HG02763 (cell line): Measurements from ENCODE around the gene MRPL23.

Experiments used
- ATAC-seq: cut with Tn5 transposase; IDR thresholded peaks from one replicate; pipeline ENCODE4 v1.9.1; 2021; ENCODE audit warnings: mild to moderate bottlenecking, moderate library complexity; ENCODE audit not compliant: unreplicated experiment

Gene MRPL23

DNA sequence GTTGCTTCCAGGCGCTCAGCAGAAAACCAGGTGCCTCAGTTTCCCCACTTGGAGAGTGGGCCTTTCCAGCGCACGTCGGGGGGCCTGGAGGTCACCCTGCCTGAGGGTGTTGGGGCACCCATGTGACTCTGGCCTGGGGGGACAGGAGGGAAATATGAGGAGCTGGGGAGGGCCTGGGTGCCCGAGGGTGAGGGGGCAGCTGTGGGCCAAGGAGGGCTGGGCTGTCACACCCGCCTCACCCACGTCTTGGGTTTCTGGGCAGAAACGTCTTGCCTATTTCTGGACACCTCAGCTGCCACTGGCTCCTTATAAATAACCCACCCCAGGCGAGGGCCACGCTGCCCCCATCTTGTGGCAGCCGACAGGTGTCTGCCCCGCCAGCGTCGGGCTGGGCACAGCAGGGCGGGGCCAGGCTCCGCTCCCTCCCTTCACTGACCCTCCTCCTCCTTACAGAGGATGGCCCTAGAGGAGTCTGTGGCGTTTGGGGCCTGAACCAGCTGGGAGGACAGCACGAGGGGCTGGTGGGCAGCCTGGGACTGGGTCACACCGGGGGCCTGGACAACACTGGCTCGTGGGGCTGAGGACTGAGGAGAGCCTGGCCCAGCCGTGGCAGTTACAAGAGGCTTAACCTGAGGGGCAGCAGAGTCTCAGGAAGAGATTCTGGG is 26.1 kb upstream of the MRPL23 start:
- ATAC-seq, result no peak

DNA sequence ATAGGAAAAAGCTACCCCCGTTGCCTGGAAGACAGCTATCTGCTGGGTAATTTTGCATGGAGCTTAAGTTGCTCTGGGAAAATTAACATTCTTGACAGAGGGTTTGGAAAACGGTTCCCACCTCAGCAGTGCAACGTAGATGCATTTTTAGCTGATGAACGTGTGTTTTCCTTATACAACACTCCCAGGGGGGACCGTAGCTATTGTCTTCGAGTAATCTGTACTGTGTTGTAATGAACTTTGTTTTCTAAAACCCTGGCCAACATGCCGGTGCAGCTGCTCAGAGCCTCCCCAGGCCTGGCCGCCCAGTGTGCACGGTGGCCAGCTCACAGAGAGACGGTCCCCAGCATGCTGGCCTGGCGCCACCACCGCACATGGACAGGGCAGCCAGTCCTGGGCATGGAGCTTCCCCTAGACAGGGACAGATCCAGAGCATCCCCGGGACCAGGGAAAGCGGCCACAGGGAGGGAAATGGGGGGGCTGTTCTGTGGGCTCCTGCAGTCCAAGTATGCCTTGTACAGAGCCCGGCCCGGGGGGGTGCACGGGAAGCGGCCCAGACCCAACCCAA is 25.5 kb upstream of the MRPL23 start:
- ATAC-seq, result no peak

- no peak for ATAC-seq
Observed at GRCh38 chr11:1922481-1923081, 24.6 kb upstream of the MRPL23 start.

DNA sequence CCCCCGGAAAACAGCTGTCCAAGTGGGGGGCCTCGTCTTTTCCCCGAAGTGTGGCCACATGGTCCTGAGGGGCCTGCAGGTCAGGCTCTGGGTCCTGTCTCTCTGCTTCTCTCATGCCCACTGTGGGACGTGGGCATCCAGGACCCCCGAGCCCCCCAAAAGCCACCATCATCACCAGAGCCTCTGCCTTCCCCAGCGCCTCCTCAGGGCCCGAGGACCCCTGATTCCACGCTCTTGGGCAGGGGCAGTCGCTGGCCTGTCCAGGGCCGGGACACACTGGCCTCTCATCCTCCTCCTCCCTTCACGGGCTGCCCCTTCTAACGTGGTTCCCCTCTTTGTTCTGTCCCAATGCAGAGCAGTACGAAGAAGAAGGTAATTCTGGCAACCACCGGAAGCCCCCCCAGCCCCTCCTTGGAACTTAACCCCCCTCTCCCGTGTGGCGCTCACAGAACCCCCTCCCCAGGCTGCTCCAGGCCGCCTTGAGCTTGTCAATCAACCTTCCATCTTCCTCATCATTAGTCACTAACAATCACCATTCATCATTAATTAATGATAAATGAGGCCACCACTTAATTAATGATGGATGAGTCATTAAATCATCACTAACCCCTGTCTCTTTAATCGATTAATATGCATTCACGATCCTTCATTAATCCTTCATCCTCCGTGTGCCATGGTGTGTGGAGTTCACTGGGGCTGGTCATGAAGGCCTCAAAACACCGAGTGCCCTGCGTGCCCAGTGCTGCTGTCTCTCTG is 23.8 kb upstream of the MRPL23 start:
- no peak for ATAC-seq

- ATAC-seq, result no peak
Observed at GRCh38 chr11:1924181-1924580, 23.0 kb upstream of the MRPL23 start.

DNA sequence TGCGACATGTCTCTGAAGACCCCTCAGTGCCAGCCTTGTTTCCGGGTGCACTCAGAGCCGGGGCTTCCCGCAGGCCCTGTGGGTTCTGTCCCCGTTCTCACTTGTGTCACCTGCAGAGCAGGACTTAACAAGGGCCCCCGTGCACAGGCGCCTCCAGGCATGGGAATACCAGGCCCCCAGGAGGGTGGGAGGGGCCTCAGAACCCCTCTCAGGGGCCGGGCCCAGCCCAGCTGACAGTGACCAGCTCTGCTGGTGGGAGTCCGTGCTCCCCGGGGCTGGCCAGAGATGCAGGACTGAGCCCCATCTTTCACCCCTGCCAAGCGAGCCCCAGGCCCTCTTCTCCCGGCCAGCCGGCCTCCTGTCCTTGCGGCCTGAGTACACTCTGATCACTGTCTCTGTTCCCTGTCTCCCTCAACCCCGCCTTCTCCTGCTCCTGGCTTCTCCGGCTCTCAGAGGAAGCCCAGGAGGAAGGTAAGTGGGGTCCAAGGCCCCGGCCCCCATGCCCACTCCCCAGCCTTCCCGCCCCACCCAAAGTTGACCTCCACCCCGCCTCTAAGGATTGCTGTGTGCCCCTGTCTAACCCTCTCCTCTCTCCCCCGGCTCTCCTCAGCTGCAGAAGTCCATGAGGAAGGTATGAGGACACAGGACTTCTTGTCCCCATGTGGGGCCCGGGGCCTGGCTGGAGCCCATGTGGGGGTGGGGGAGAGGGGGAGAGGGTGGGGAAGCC is 22.3 kb upstream of the MRPL23 start:
- ATAC-seq, result no peak

DNA sequence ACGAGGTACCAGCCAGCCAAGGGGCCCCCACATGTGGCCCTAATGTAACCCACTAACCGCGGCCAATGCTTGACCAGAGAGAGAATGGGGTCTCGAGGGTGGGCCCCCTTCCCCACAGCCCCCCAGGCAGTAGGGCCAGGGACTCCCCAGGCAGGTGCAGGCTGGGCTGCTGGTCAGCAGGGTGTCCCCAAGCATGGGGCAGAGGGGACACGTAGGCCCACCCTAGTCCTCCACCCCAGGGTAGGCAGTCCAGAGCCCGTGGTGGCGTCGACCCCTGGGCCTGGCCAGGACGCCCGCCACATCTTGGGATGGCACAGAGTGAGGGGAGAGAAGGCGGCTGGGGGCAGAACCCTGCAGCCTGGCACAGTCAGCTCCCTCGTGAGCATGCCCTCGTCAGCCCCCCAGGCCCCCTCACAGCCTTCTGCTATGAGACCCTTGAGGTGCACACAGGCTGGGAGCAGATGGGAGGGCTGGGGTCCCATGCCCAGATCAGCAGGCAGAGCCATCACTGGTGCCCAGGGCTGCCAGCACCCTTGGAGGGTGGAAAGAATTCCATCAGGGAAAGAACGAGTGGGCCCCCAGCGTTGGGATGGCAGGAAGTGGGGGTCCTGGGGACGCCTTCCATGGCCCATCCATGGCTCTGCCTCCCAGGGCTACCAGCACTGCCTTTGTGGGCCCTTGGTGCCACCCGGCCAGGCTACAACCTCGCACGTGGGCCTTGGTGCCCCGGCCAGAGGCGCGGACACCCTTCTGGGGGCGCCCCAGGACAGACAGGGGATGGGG is 21.6 kb upstream of the MRPL23 start:
- no peak for ATAC-seq

DNA sequence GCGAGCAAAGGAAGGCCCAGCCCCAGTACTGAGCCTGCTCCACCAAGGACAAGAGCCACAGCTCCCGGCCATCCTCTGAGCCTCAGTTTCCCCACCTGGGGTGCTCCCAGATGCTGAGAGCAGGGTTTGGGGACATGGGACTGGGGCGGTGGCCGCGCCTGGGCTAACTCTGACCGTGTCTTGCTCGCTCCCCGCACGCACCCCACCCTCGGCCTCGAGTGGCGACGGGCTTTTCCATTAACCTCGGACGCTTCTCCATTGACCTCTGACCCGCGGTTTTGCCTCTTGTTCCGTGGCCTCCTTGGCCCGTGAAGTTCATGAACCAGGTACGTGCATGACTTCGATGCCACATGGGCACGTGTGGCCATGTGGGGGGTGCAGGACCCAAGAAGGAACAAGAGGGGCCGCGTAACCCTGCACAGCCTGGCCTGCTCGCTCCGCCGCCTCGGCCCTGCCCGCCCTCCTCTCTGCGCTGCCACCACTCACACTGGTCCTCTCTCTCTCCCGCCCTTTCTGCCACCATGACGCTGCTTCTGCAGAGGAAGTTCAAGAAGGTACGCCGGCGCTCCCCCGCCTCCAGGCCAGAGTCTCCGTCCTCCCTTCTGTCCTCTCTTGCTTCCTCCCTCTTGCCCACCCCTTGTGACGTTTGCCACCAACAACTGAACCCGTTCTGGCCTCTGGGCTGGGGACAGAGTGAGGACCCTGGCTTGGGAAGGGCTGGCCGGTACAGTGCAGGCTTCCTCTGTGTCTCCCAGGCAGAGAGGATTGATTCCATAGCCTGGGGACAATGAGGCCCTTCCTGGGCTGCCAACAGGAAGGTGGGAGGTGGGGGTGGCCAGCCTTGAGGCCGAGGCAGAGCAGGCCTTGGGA is 20.7 kb upstream of the MRPL23 start:
- ATAC-seq, result no peak

DNA sequence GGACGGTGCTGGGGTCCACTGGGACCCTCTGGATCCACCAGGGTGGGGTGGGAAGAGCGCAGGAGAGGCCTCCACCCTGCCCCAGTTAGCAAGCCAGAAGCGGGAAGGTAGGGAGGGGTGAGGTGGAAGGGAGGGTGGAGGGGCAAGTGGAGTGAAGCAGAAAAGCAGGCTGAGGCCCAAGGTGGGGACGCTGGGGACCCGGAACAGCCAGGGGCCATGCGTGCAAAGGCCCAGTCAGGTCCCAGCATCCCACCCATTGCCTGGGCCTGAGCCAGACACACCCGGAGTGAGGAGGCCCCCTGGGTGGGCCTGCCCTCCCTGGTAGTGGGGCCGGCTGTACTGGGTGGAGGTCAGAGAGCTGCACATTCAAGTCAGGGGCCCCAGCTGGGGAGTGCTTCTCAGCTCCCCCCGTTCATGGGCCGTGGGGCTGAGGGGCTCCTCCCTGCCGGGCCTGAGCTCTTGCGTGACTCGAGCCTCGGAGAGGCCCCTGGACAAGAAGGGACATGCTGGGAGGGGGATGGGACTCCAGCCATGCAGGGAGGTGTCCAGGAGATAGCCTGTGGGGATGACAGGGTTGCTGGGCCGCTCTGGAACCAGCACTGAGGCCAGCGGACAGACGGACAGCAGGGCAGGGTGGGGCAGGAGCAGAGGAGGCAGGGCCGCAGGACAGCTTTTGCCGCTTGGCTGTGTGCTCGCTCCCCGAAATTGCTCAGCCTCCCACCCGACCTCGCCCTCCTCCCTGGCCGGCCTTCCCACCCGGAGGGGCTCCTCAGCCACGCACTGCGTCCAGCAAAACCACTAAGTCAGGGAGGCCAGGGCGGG is 19.9 kb upstream of the MRPL23 start:
- ATAC-seq, result no peak

DNA sequence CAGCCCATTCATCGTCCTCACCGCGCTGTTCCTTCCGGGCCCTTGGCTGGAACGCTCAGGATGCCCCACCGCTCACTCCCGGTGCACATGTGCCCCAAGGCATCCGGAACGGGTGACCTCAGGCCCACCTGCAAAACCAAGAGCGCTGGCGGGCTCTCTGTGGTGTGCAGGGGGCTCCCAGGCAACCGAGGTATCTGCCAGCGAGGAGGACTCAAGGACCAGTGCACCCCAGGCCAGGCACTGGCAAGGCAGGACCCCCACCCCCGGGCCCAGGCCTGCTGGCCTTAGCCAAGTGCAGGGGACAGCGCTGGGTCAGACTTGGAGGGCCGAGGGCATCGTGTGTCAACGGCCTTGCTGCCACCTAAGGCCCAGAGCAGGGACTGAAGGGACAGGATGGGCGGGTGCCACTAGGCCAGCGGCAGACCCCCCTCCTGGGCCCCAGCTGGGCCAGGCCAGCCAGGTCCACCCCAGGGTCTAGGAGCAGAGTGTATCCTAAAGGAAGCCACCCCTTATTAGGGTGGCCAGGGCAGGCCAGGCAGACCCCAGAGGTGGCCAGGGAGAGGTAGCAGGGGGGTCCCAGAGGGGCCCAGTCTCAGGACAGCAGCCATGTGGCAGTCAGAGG is 19.2 kb upstream of the MRPL23 start:
- ATAC-seq, result no peak

GRCh38 chr11:1928470-1928890 is 18.7 kb upstream of the MRPL23 start:
- no peak for ATAC-seq

- ATAC-seq, result no peak
Observed at GRCh38 chr11:1928891-1929541, 18.1 kb upstream of the MRPL23 start.

DNA sequence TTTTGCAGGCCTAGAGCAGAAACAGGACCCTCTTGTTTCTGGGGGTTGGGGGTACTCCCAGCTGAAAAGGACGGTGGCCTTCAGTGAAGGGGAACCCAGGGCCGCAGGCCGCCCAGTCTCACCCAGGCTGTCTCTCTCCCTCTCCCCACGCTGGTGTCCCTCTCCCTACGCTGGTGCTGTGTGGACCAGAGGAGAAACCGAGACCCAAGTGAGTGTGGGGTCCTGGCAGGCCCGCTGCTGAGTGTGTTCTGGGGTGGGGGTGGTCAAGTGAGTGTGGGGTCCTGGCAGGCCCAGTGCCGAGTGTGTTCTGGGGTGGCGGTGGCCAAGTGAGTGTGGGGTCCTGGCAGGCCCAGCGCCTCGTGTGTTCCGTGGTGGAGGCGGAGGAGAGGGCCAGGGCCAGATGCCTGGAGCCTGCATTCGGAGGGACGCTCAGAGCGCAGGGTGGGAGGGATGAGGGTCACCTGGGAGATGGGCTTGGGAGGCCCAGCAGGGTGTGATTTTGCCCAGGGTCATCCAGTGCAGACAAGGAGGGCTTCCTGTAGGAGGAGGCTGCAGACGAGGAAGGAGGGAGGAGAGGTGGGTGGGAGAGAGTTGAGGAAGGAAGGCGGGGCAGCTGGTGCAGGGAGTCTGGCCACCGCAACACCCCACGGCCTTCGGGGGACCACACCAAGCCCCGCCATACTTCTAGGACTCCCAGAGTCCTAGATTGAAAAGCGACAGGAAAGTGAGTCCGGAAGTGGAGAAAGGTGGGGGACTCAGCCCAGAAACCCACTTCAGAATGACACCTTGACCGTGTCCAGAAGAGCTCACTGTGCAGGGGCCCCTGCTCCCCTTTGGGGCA is 17.3 kb upstream of the MRPL23 start:
- no peak for ATAC-seq

- no peak for ATAC-seq
Observed at GRCh38 chr11:1930462-1930830, 16.7 kb upstream of the MRPL23 start.

GRCh38 chr11:1931341-1932104 is 15.6 kb upstream of the MRPL23 start:
- ATAC-seq, result no peak

- no peak for ATAC-seq
Observed at GRCh38 chr11:1932105-1932480, 15.0 kb upstream of the MRPL23 start.
